Spleen (tissue), 11 donors: ENCODE data around the gene ASPDH. TPM values are rescaled to one million over a fixed set of nuclear protein-coding genes. Genes with fewer than 3 reads are reported as not detected.

ENCODE experiments used
- DNase-seq: peaks from one replicate; pipeline ENCODE4 v3.0.0-alpha.2; 2020
- H3K27ac ChIP-seq, 8 donors: fragments of 200-600 bp; sonication (generic) in 7 of 8; 1 replicate in 4 of 8; 2 replicates in 4 of 8; pipeline versions ENCODE4 v1.5.0 to v1.8.0; 2016 to 2021; ENCODE audit warnings: inconsistent platforms in 4 of 8, mild to moderate bottlenecking in 4 of 8, moderate library complexity in 1 of 8
- H3K27me3 ChIP-seq, 7 donors: fragments of 200-600 bp; sonication (generic) in 6 of 7; replicated peaks in 1 of 7; 1 replicate in 4 of 7; 2 replicates in 3 of 7; pipeline versions ENCODE4 v1.5.0 to v1.8.0; 2016 to 2021; ENCODE audit warnings: inconsistent platforms in 3 of 7, mild to moderate bottlenecking in 1 of 7
- H3K36me3 ChIP-seq, 6 donors: fragments of 200-600 bp; sonication (generic) in 5 of 6; 1 replicate in 4 of 6; 2 replicates in 2 of 6; pipeline versions ENCODE4 v1.5.0 to v1.8.0; 2016 to 2021; ENCODE audit warnings: inconsistent platforms in 2 of 6
- H3K4me1 ChIP-seq, 6 donors: fragments of 200-600 bp; sonication (generic) in 5 of 6; 1 replicate in 3 of 6; 2 replicates in 3 of 6; pipeline versions ENCODE4 v1.5.0 to v1.8.0; 2016 to 2021; ENCODE audit warnings: inconsistent platforms in 3 of 6
- H3K4me3 ChIP-seq, 8 donors: fragments of 200-600 bp; sonication (generic) in 7 of 8; 1 replicate in 4 of 8; 2 replicates in 4 of 8; pipeline versions ENCODE4 v1.5.0 to v1.8.0; 2016 to 2021; ENCODE audit warnings: inconsistent platforms in 4 of 8, mild to moderate bottlenecking in 4 of 8, moderate library complexity in 2 of 8
- H3K9me3 ChIP-seq, 8 donors: fragments of 200-600 bp; sonication (generic) in 7 of 8; 1 replicate in 4 of 8; 2 replicates in 4 of 8; pipeline versions ENCODE4 v1.5.0 to v1.8.0; 2016 to 2021; ENCODE audit warnings: inconsistent platforms in 4 of 8
- POLR2A ChIP-seq, 3 donors: fragments of 450-650 bp; IDR thresholded peaks; one replicate each; pipeline ENCODE4 v1.5.1; 2017; ENCODE audit warnings: antibody characterized with exemption in 3 of 3, mild to moderate bottlenecking in 1 of 3
- POLR2AphosphoS5 ChIP-seq, 3 donors: sonication (generic); formaldehyde crosslinking; IDR thresholded peaks; one replicate each; pipeline ENCODE4 v1.5.1; 2017; ENCODE audit warnings: antibody characterized with exemption in 3 of 3
- WGBS, 5 donors: extraction: QIAGEN DNeasy Blood & Tissue Kit in 3 of 5; methylation state at CpG; one replicate each; pipeline versions ENCODE4 v1.1.5 to v1.1.7; 2013 to 2018; 5-methylcytosine and 5-hydroxymethylcytosine counted together
- intact Hi-C: fragments of 100-400 bp; cut with DNase I; formaldehyde crosslinking; loops from one replicate; pipeline ENCODE4 v1.15.0; 2023; ENCODE audit warnings: low total_unique reads
- polyA plus RNA-seq, 3 donors: library from polyadenylated mRNA; stranded (reverse); fragments of 200-250 nt; gene quantifications; one replicate each; pipeline ENCODE4 v1.2.1, GENCODE V29; 2013
- total RNA-seq, 7 donors: library from RNA; depleted of rRNA in 3 of 7; stranded (reverse); fragments of >200 nt in 3 of 7; fragmentation: NEBNext Ultra II Directional in 4 of 7; extraction: Animal tissue kit (Norgen Biotek cat#: 25700) in 4 of 7; gene quantifications; one replicate each; pipeline versions ENCODE4 v1.1.0 to v1.2.1, GENCODE V29; 2016 to 2021
- TF ChIP-seq, protein P1 (sequence below), 11 experiments: fragments of 200-600 bp in 7 of 11; fragments of 450-650 bp in 4 of 11; sonication (generic) in 4 of 11; IDR thresholded peaks in 8 of 11; conservative IDR thresholded peaks in 3 of 11; 1 replicate in 7 of 11; 2 replicates in 4 of 11; pipeline versions ENCODE4 v1.4.0 to v1.8.0; 2016 to 2021; ENCODE audit warnings: antibody characterized with exemption in 11 of 11, inconsistent platforms in 4 of 11, mild to moderate bottlenecking in 1 of 11
- donor health status: healthy with polysubstance abuse.
- donor health status: DM: no; HTN: no; CAD: no; lungs with moderate emphysema.
- donor health status: DM: no; HTN: no; CAD: no.
- donor health status: Bipolar disorder and iron deficiency.
- donor health status: healthy.
- donor health status: DM: no; HTN: no; CAD: no.
- donor health status: DM: yes; HTN: yes; CAD: no.

ASPDH gene
- total and polyA plus RNA-seq, 10 donors = not detected

GRCh38 chr19:50537306-50537685 lies 23.6 kb upstream of the ASPDH start:
- Histone ChIP-seq H3K4me3 (no peak overlapping the region), H3K4me1 (no peaks in the 10 kb centered on the region), H3K9me3 (peaks cover 0 to 19% (median 16%) of the 10 kb centered on the region in 8 donors), H3K36me3 (no peaks in the 10 kb centered on the region), H3K27ac (no peak overlapping the region), H3K27me3 (peaks cover 0 to 47% (median 8%) of the 10 kb centered on the region in 7 donors)
- TF ChIP-seq POLR2AphosphoS5 (IDR thresholded peaks at IDR 0.05) (no peak), POLR2A (IDR thresholded peaks at IDR 0.05) (no peak)
- TF ChIP-seq, protein P1, sequence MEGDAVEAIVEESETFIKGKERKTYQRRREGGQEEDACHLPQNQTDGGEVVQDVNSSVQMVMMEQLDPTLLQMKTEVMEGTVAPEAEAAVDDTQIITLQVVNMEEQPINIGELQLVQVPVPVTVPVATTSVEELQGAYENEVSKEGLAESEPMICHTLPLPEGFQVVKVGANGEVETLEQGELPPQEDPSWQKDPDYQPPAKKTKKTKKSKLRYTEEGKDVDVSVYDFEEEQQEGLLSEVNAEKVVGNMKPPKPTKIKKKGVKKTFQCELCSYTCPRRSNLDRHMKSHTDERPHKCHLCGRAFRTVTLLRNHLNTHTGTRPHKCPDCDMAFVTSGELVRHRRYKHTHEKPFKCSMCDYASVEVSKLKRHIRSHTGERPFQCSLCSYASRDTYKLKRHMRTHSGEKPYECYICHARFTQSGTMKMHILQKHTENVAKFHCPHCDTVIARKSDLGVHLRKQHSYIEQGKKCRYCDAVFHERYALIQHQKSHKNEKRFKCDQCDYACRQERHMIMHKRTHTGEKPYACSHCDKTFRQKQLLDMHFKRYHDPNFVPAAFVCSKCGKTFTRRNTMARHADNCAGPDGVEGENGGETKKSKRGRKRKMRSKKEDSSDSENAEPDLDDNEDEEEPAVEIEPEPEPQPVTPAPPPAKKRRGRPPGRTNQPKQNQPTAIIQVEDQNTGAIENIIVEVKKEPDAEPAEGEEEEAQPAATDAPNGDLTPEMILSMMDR (IDR thresholded peaks at IDR 0.05 in 8 of 11, conservative IDR thresholded peaks at IDR 0.05 in 3 of 11) = no peak
- DNase-seq = no peak
- 74 to 82% (median 77%) methylated on average over 16 to 18 of the region's 18 CpGs for WGBS, 5 donors
- intact Hi-C loops = no loop called here

- TF ChIP-seq, protein P1 (IDR thresholded peaks at IDR 0.05 in 8 of 11, conservative IDR thresholded peaks at IDR 0.05 in 3 of 11) = no peak
- TF ChIP-seq POLR2AphosphoS5 (IDR thresholded peaks at IDR 0.05) (no peak), POLR2A (IDR thresholded peaks at IDR 0.05) (no peak)
- peaks cover 0 to 23% (median 19%) of the 10 kb centered on the region in 8 donors for H3K9me3 ChIP-seq
- WGBS, 5 donors = 88 to 93% (median 91%) methylated on average over 13 to 16 of the region's 16 CpGs
- no peak overlapping the region for H3K4me3 ChIP-seq
- H3K27ac ChIP-seq = no peak overlapping the region
- no peaks in the 10 kb centered on the region for H3K4me1 ChIP-seq
- no peak for DNase-seq
- peaks cover 0 to 53% (median 13%) of the 10 kb centered on the region in 7 donors for H3K27me3 ChIP-seq
- intact Hi-C loops = no loop called here
- H3K36me3 ChIP-seq = no peaks in the 10 kb centered on the region
These were observed 23.1 kb upstream of the ASPDH start for GRCh38 chr19:50536662-50537305.

DNA sequence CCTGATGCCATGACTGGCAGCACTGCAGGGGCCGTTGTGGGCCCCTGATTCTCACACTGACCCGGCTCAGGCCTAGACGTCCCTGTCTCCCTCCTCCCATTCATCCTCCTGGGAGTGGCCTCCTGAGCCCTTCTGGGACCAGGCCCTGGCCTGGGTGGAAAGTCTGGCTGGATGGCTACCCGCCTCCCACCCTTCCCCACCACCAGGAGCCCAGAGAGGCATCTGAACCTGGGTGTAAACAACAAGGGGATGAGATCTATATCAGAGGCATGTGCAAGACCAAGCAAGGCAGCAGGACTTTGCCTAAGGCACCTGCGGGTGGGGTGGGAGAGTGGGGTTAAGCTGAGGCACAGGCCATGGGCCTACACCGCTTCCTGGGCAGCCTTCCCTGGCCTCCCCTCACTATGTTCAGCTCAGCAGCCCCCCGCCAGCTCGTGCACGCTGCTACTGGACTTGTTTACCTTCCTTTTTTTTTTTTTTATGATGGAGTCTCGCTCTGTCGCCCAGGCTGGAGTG lies 22.0 kb upstream of the ASPDH start:
- intact Hi-C loops = no loop called here

DNA sequence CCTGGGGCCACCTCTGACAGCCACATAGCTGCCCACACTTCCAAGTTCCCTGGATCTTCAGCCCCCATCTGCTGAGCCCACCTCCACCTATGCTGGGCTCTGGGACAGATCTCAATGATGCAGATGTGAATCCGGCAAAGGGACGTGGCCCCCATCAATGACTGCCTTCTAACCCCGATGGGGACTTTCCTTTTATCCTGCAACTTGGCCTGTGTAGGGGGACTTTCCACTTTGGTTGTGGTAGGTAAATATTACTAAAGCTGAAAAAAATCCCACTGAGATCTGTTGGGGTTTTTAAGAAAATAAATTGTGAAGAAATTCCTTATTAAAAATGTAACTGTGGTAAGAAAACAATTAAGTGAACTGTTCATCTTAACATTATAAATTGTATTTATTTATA lies 20.8 kb upstream of the ASPDH start:
- Histone ChIP-seq H3K9me3 (peaks cover 0 to 23% (median 19%) of the 10 kb centered on the region in 8 donors), H3K36me3 (no peaks in the 10 kb centered on the region), H3K27ac (no peak overlapping the region), H3K27me3 (peaks cover 0 to 64% (median 15%) of the 10 kb centered on the region in 7 donors), H3K4me3 (no peak overlapping the region), H3K4me1 (no peaks in the 10 kb centered on the region)
- TF ChIP-seq POLR2A (IDR thresholded peaks at IDR 0.05) (no peak), POLR2AphosphoS5 (IDR thresholded peaks at IDR 0.05) (no peak)
- TF ChIP-seq, protein P1 (IDR thresholded peaks at IDR 0.05 in 8 of 11, conservative IDR thresholded peaks at IDR 0.05 in 3 of 11) = no peak
- DNase-seq = no peak
- intact Hi-C loops = no loop called here
- 70 to 87% (median 80%) methylated on average over 3 of the region's 3 CpGs for WGBS, 5 donors

More for the DNA sequence above, 22.0 kb upstream of the ASPDH start:
- no peak overlapping the region for H3K27ac ChIP-seq
- H3K36me3 ChIP-seq = no peaks in the 10 kb centered on the region
- peaks cover 0 to 23% (median 19%) of the 10 kb centered on the region in 8 donors for H3K9me3 ChIP-seq
- peaks cover 0 to 63% (median 15%) of the 10 kb centered on the region in 7 donors for H3K27me3 ChIP-seq
- DNase-seq = no peak
- 76 to 84% (median 79%) methylated on average over 11 of the region's 11 CpGs for WGBS, 5 donors
- TF ChIP-seq POLR2A (IDR thresholded peaks at IDR 0.05) = no peak
- no peak for TF ChIP-seq POLR2AphosphoS5 (IDR thresholded peaks at IDR 0.05)
- TF ChIP-seq, protein P1 (IDR thresholded peaks at IDR 0.05 in 8 of 11, conservative IDR thresholded peaks at IDR 0.05 in 3 of 11) = no peak
- H3K4me1 ChIP-seq = no peaks in the 10 kb centered on the region
- no peak overlapping the region for H3K4me3 ChIP-seq
